ENCODE measurements around the gene ELMO1. TPM values are rescaled to one million over a fixed set of nuclear protein-coding genes. Genes with fewer than 3 reads are reported as not detected.

The ELMO1 gene
- total and polyA plus RNA-seq, 10 of the 15 experiments (the other 5 are each of a cell fraction or from before 2014, with no cell fraction given), result 22.6 to 85.9 (median 56.6) TPM

DNA sequence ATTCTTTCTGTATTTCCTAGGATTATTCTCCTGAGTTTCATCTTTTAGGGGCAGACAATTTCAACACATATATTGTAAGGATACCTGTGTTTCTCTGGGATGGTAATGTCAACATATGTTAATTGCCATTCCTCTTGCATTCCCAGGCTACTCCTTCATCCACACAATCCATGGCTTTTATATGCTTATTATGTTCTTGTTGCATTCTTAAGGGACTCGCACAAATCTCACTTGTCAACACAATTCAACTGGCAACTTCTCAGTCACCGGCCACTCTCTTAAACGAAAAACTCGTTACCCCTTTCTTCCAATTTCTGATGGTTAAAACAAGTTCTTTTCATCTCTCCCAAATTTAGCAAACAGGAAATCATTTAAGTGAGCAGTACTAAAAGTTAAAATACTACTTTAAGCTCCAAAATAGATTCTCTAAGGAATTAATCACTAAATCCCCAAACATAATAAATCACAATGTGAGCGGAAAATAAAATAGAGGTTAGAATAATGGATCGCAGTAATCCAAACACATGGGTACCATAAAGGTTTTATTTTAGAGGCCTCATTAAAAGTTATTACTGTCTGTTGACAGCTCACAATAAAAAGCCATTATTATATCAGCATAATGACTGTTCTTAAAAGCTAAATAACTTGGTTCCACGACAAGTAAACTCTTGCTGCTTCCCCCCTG lies 223.2 kb downstream of the ELMO1 start:
- H3K79me2 ChIP-seq (ENCODE audit: control insufficient read depth, insufficient read depth, low read length), result no peaks in the 10 kb centered on the region
- H3K4me3 ChIP-seq, result no peak overlapping the region
- ChIA-PET RAD21 (ENCODE audit: unreplicated experiment) (no interaction called here), POLR2A (interaction anchor here (0.6 kb wide), 1 partner anchor 47 kb away, joined by 3 read pairs; no protein-coding TSS in a partner anchor), SMC1A (ENCODE audit: uncharacterized antibody, unreplicated experiment) (interaction anchor here (1.0 to 1.8 kb wide), 4 partner anchors 9 to 126 kb away, joined by 3 to 5 read pairs (median 4); no protein-coding TSS in a partner anchor), CTCF (interaction anchor here (0.9 to 2.6 kb wide), 6 partner anchors 9 to 128 kb away, joined by 3 to 6 read pairs (median 3); no protein-coding TSS in a partner anchor)
- H3K36me3 ChIP-seq (ENCODE audit: control insufficient read depth in 2 of 2, insufficient read depth in 2 of 2, low read length in 1 of 2), result peaks cover 7 to 15% of the 10 kb centered on the region in 2 experiments
- no peak for FAIRE-seq
- H3K9me3 ChIP-seq (replicated peaks; ENCODE audit: control insufficient read depth, insufficient read depth, low read length), result no peaks in the 10 kb centered on the region
- no peaks in the 10 kb centered on the region for H3K4me1 ChIP-seq (ENCODE audit: control insufficient read depth, insufficient read depth, low read length)
- no peak overlapping the region for H3K4me2 ChIP-seq (ENCODE audit: control insufficient read depth, insufficient read depth)
- H3K9ac ChIP-seq (ENCODE audit: control insufficient read depth, insufficient read depth, low read length), result no peak overlapping the region
- no peak overlapping the region for H3K27ac ChIP-seq (ENCODE audit: control insufficient read depth, insufficient read depth)
- BruUV-seq (replicated peaks), result no TSS peak
- in situ Hi-C loops (cut with MboI), result no loop called here
- H2AFZ ChIP-seq (ENCODE audit: control insufficient read depth, low read depth, low read length), result no peak overlapping the region
- intact Hi-C loops (cut with micrococcal nuclease; ENCODE audit: unreplicated experiment), result no loop called here
- no peak for ATAC-seq
- H4K20me1 ChIP-seq (ENCODE audit: control insufficient read depth, insufficient read depth), result no peaks in the 10 kb centered on the region; the same call in 1 of the 2 replicates
- no peak for TF ChIP-seq IRF4 (IDR thresholded peaks at IDR 0.05; ENCODE audit: low read depth, low read length)
- TF ChIP-seq TCF12 (IDR thresholded peaks at IDR 0.05; ENCODE audit: low read depth, low read length), result no peak
- TF ChIP-seq YY1 (IDR thresholded peaks at IDR 0.05; ENCODE audit: low read depth, low read length), result no peak
- 95% methylated on average over 7 of the region's 7 CpGs for WGBS (ENCODE audit: insufficient coverage, insufficient replicate concordance, low lambda C conversion rate, missing lambda C conversion rate)
- DNase-seq (ENCODE audit: low read depth, low spot score), result no peak
- H3K27me3 ChIP-seq (replicated peaks in 1 of 2; ENCODE audit: control insufficient read depth in 2 of 2, insufficient read depth in 2 of 2, low read length in 1 of 2), result no peaks in the 10 kb centered on the region

DNA sequence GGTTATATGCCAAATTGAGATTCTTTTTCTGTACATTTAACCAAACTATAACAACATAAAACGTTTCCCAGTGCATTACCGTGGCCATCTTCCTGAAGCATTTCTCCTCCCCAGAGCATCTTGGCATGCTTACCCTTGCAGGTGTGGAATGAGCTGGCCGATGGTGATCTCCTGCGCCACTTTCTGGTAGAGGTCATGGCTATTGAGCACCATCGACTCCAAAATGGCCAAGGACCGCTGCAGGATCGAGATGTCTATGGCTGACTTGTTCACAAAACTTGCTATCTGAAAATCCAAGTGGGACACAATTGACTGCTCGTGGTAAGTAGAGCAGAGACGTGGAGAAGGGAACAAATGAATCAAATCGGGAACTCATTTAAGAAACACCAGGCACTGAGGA lies 223.9 kb downstream of the ELMO1 start:
- H3K36me3 ChIP-seq (ENCODE audit: control insufficient read depth in 2 of 2, insufficient read depth in 2 of 2, low read length in 1 of 2), result peaks cover 7 to 15% of the 10 kb centered on the region in 2 experiments
- in situ Hi-C loops (cut with MboI) (no loop called here), intact Hi-C loops (cut with micrococcal nuclease; ENCODE audit: unreplicated experiment) (no loop called here)
- no peak for FAIRE-seq
- BruUV-seq (replicated peaks), result no TSS peak
- H3K79me2 ChIP-seq (ENCODE audit: control insufficient read depth, insufficient read depth, low read length), result no peaks in the 10 kb centered on the region
- no peak overlapping the region for H2AFZ ChIP-seq (ENCODE audit: control insufficient read depth, low read depth, low read length)
- no peaks in the 10 kb centered on the region; the same call in 1 of the 2 replicates for H4K20me1 ChIP-seq (ENCODE audit: control insufficient read depth, insufficient read depth)
- H3K27me3 ChIP-seq (replicated peaks in 1 of 2; ENCODE audit: control insufficient read depth in 2 of 2, insufficient read depth in 2 of 2, low read length in 1 of 2), result no peaks in the 10 kb centered on the region
- no peak overlapping the region for H3K9ac ChIP-seq (ENCODE audit: control insufficient read depth, insufficient read depth, low read length)
- DNase-seq (ENCODE audit: low read depth, low spot score), result no peak
- TF ChIP-seq FOS (IDR thresholded peaks at IDR 0.05; ENCODE audit: borderline replicate concordance, extremely low read depth, insufficient read length), result no peak
- no peaks in the 10 kb centered on the region for H3K4me1 ChIP-seq (ENCODE audit: control insufficient read depth, insufficient read depth, low read length)
- ChIA-PET CTCF (interaction anchor here (0.7 to 2.6 kb wide), 5 partner anchors 8 to 610 kb away, joined by 3 to 8 read pairs (median 3); no protein-coding TSS in a partner anchor), RAD21 (ENCODE audit: unreplicated experiment) (no interaction called here), SMC1A (ENCODE audit: uncharacterized antibody, unreplicated experiment) (interaction anchor here (1.3 to 1.8 kb wide), 3 partner anchors 9 to 18 kb away, joined by 4 to 5 read pairs (median 4); no protein-coding TSS in a partner anchor), POLR2A (interaction anchor here (0.7 kb wide), 1 partner anchor 299 kb away, joined by 3 read pairs; no protein-coding TSS in a partner anchor)
- 97% methylated on average over 10 of the region's 10 CpGs for WGBS (ENCODE audit: insufficient coverage, insufficient replicate concordance, low lambda C conversion rate, missing lambda C conversion rate)
- no peak for ATAC-seq
- H3K27ac ChIP-seq (ENCODE audit: control insufficient read depth, insufficient read depth), result no peak overlapping the region
- no peak overlapping the region for H3K4me3 ChIP-seq
- no peaks in the 10 kb centered on the region for H3K9me3 ChIP-seq (replicated peaks; ENCODE audit: control insufficient read depth, insufficient read depth, low read length)
- H3K4me2 ChIP-seq (ENCODE audit: control insufficient read depth, insufficient read depth), result no peak overlapping the region

All from GM12878 (cell line).